Left lobe of liver (tissue), 2 donors: Measurements from ENCODE around the gene ARRDC5. TPM values are rescaled to one million over a fixed set of nuclear protein-coding genes. Genes with fewer than 3 reads are reported as not detected.
"Not testable (repeated sequence)": the region's sequence is repeated elsewhere in the genome, so short reads cannot be mapped to it uniquely, and the experiment has no call there.

Experiments
- ATAC-seq: fragments of 200-7000 bp; cut with Tn5 transposase; one replicate; pipeline ENCODE4 v1.9.1; 2020; ENCODE audit warnings: mild to moderate bottlenecking, moderate library complexity
- DNase-seq: peaks from one replicate; pipeline ENCODE4 v3.0.0-alpha.2; 2020; ENCODE audit warnings: low spot score
- total RNA-seq: library from RNA; stranded (reverse); gene quantifications from one replicate; pipeline ENCODE4 v1.2.1, GENCODE V29; 2021
- donor health status: DM: no; HTN: no; CAD: no; lungs with moderate emphysema.
- donor health status: DM: no; HTN: yes; CAD: no.

Gene ARRDC5
- total RNA-seq, 1 donor from 2014 or later, result not detected

DNA sequence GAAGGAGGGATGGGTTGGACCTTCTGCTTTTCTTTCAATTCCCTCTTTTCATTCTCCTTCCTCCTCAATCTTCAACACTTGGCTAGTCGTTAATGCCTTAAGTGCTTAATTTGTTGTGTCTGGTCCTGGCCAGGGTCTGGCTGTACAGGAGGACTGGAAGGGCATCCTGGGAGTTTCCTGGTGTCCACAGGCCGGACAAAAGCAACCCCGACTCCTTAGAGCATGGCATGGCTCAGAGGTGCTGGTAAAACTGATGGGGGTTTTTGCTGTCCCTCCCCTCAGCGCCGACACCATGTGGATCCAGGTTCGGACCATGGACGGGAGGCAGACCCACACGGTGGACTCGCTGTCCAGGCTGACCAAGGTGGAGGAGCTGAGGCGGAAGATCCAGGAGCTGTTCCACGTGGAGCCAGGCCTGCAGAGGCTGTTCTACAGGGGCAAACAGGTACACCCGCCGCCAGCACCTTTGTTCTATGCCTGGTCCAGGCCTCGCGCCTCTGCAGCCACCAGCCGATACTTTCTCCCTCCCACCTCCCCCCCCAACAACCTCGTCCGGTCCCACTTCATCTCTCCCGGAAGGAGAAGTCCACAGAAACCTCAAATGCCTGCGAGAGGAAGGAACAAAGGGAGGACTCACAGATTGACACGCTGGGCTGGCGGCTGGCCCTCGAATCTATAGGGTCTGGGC, 8.0 kb upstream of the ARRDC5 start:
- DNase-seq (no peak), ATAC-seq (no peak)

DNA sequence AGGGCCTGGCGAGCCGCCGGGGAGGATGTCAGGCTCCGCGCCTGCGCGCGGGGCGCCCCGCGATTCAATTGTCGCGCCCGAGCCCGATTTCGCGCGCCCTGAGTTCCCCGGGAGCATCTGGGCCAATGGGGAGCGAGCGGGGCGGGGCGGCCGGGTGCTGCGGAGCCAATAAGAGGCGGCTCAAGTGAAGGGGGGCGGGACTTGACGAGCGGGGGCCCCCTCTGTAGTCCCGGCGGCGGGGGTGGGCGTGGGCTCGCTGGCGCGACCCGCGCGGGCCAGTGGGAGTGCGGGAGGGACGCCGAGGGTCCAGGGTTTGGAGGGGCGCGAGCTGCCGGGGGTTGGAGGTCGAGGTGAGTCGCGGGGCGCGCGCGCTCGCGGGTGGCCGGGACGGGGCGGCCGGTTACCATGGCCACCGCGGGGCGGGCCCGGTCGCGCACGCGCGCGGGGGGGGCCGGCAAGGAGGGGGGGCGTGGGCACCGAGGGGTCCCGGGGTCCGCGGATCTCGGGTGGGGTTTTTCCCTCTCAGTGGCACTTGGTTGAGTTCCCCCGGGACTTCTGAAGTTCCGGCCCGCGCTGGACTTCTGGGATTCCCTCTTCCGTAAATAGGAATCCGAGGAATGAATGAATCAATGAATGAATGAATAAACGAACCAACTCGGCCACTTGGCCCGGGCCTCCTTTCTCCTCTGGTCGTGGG, 7.3 kb upstream of the ARRDC5 start:
- ATAC-seq (peak; percentile 97), DNase-seq (peak; percentile 88)

DNA sequence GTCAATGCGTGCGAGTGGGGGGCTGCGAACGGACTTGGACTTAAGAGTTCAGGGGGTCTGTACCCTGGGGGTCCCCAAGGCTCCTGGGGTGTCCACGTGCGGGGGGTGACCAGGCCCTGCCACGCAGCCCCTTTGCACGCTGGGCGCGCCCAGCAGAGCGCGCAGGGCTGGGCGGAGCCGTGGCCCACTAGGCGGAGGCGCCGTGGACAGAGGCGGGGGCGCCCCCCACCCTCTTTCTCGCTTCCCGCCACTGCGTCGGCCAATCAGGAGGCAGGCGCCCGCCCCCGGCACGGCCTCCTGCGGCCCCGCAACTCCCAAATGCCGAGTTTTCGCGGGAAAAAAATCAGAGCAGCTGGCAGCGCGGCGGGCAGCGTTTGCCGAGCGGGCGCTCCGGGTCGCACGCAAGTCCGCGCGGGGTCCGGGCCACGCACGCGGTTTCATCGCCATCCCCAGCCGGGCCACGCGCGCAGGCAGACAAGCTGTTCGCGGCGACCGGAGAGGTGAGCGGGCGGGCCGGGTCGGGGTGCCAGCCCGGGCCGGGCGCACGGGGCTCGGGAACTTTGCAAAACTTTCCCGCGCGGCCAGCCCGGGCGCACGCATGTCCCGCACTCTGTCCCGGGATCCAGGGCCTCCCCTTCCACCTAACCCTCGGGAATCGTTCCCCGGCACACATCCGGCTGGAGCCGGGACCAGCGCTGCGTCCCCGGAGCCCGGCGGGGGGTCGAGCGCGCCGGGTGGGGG, 6.6 kb upstream of the ARRDC5 start, which contains the start of gene UHRF1:
Gene UHRF1 (plus strand): TSS at position 346 of the 741 bp plus-strand sequence. CDS start 1,385 bp downstream, outside the sequence.
- no peak for ATAC-seq
- no peak for DNase-seq

DNA sequence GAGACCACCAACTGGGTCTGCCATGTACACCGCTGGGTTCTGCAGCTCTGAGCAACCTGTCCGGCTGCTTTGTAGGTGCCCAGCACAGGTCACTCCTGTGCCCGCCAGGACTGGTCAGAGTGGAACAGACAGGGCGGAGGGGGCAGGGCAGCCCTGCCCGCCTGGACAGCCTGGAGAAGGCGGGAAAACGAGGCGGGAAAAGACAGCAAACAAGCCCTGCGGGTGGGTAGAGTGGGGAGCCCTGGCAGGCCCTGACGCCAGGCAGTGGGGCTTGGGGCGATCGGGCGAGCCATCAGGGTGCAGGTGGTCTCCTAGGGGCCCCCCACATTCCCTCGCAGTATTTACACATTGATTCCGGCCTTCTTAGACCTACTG, 6.1 kb upstream of the ARRDC5 start:
- ATAC-seq, result no peak
- no peak for DNase-seq

DNA sequence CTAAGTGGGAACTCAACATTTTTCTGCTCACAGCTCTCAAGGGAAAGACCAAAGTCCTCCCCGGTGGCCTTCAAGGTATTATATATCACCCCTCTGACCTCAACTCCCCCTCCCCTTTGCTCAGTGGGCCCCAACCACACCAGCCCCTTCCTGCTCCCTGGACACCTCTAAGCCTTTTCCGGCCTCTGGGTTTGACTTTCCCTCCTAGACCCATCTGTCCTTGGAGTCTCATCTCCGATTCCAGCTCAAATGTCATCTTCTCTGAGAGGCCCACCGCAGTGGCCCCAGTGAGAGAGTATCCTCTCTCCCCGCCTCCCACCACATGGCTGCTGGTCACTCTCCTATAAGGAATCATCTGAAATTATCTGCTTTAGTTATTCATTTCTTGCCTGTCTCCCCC, 5.7 kb upstream of the ARRDC5 start:
- no peak for ATAC-seq
- no peak for DNase-seq

DNA sequence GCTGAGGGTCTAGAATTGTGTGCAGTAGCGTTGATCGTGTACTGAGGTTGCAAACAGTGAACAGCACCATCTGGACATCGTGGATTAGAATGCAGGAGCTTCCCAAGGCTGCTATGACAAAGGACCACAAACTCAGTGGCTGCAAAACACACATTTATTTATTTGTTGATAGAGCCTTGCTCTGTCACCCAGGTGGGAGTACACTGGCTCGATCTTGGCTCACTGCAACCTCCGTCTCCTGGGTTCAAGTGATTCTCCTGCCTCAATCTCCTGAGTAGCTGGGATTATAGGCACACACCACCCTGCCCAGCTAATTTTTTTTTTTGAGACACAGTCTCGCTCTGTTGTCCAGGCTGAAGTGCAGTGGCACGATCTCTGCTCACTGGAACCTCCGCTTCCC, 4.3 kb upstream of the ARRDC5 start:
- DNase-seq (no peak), ATAC-seq (no peak)

DNA sequence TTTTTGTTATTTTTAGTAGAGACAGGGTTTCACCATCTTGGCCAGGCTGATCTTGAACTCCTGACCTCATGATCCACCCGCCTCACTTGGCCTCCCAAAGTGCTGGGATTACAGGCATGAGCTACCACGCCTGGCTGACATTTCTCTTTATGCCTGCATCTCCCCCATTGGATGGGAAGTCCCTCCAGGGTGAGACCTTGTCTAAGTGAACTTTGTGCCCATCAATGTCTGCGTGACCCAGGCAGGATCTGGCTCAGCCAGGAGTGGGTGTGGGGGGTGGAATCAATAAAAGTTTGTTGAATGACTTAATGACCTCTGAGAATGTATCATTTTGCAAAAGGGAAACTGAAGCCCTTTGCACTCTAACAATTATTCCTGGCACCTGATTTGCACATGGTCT, 1.8 kb upstream of the ARRDC5 start:
- DNase-seq (no peak), ATAC-seq (peak; percentile 69)

DNA sequence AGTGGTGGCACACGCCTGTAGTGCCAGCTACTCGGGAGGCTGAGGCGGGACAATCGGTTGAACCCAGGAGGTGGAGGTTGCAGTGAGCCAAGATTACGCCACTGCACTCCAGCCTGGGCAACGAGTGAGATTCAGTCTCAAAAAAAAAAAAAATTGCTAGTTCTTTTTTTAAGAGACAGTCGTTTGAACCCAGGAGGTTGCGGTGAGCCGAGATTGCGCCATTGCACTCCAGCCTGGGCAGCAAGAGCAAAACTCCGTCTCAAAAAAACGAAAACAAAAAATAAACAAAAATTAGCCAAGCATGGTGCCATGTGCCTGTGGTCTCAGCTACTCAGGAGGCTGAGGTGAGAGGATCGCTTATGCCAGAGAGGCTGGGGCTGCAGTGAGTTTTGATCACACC, 1.8 kb downstream of the ARRDC5 start:
- not testable (repeated sequence) for DNase-seq, ATAC-seq

DNA sequence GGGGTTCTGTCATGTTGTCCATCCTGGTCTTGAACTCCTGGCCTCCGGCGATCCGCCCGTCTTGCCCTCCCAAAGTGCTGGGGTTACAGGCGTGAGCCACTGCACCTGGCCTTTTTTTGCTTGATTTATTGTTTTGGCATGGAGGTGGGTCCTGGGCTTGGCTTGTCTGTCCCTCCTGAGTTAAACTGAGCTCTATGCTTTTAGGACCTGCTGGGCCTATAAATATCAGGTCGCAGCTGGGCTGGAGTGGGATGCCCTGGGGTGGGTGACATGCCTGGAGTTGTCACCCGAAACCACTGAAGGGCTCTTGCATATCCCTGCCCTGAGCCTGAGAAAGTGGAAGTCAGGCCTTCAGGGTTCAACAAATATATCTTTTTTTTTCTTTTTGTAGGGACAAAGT, 5.5 kb downstream of the ARRDC5 start:
- no peak for ATAC-seq
- no peak for DNase-seq

DNA sequence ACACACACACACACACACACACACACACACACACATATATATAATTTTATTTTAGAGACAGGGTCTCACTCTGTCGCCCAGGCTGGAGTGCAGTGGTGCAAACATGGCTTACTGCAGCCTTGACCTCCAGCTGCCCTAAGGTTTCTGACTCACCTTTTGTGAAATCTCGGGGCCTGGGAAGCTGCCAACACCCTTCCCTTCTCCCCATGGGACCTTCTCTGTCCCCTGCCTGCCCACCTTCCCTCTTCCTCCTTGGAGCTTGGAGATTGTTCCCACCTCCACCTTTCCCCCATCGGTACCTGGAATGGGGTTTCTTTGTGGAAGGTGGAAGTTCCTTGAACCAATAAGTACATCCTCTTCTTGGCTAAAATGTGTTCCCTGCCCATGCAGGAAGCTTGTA, 6.3 kb downstream of the ARRDC5 start:
- DNase-seq (no peak), ATAC-seq (no peak)

DNA sequence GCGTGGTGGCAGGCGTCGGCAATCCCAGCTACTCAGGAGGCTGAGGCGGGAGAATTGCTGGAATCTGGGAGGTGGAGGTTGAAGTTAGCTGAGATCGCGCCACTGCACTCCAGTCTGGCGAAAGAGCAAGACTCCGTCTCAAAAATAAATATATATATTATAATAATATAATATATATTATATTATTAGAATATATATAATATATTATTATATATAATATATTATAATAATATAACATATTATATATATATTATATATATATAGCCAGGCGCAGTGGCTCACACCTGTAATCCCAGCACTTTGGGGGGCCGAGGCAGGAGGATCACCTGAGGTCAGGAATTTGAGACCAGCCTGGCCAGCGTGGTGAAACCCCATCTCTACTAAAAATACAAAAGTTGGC, 9.7 kb downstream of the ARRDC5 start:
- not testable (repeated sequence) for DNase-seq

DNA sequence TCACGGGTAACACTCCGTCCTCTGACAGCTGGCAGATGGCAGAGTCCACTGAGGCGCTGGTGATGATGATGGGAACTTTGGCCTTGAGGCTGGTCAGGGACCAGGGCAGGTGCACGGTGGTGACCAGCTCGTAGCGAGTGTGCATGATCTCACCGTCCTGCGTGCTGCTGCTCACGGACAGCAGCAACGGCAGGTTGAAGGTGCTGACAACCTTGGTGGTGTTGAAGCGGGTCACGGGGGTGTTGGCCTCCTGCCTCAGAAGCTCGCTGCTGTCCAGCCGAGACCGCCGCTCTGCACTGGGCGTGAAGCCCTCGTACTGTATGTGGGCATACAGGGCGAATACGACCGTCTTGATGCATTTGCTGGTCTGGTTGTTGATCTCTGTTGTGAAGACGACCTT, 11.6 kb downstream of the ARRDC5 start:
- no peak for DNase-seq
- ATAC-seq, result no peak

More for the DNA sequence above, 9.7 kb downstream of the ARRDC5 start:
- not testable (repeated sequence) for ATAC-seq

DNA sequence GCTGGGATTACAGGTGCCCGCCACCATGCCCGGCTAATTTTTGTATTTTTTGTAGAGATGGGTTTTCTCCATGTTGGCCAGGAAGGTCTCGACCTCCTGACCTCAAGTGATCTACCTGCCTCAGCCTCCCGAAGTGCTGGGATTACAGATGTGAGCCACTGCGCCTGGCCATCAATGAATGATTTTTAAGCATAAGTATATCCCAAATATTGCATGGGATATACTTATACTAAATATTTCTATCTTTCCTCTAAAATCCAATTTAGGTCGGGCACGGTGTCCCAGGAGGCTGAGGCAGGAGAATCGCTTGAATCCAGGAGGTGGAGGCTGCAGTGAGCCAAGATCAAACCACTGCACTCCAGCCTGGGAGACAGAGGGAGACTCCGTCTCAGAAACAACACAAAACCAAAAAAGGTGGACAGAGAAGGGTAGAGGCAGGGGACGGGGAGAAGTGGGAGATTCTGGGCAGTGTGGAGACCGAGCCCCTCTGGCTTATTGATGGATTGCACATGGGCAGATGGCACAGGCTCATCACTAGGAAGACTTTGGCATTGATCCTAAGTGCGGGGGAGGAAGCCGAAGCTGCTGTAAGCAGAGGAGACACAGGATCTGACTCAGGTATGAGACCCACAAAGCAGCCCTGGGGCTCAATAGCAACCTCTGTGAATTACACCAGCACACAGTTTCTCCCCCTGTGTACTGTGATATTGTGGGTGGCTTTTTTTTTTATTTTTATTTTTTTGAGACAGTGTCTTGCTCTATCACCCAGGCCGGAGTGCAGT, 13.5 kb downstream of the ARRDC5 start:
- ATAC-seq (no peak), DNase-seq (no peak)

DNA sequence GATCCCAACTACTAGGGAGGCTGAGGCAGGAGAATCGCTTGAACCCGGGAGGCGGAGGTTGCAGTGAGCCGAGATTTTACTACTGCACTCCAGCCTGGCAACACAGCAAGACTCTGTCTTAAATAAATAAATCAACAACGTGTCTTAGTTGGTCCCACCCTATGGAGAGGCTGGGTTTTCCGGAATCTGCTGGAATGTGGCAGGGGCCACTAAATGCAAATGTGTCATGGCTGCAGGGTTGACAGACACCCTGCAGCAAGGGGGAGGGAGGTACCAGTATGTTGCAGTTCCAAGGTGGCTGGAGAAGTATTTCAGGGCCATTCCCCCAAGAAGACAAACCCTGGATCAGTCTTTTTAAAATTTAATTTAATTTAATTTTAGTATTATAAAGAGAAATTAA, 14.9 kb downstream of the ARRDC5 start:
- not testable (repeated sequence) for ATAC-seq, DNase-seq

DNA sequence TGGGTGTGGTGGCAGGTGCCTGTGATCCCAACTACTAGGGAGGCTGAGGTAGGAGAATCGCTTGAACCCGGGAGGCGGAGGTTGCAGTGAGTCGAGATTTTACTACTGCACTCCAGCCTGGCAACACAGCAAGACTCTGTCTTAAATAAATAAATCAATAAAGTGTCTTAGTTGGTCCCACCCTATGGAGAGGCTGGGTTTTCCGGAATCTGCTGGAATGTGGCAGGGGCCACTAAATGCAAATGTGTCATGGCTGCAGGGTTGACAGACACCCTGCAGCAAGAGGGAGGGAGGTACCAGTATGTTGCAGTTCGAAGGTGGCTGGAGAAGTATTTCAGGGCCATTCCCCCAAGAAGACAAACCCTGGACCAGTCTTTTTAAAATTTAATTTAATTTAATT, 17.7 kb downstream of the ARRDC5 start:
- ATAC-seq, DNase-seq: not testable (repeated sequence)

DNA sequence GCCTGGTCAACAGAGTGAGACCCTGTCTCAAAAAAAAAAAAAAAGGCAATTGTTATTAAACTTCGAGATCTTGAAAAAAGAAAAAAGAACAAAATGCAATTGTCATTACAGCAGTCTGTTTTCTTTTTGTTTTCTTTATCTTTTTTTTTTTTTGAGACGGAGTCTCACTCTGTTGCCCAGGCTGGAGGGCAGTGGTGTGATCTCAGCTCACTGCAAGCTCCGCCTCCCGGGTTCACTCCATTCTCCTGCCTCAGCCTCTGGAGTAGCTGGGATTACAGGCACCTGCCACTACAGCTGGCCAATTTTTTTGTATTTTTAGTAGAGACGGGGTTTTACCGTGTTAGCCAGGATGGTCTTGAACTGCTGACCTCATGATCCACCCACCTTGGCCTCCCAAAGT, 19.8 kb downstream of the ARRDC5 start:
- not testable (repeated sequence) for ATAC-seq, DNase-seq

DNA sequence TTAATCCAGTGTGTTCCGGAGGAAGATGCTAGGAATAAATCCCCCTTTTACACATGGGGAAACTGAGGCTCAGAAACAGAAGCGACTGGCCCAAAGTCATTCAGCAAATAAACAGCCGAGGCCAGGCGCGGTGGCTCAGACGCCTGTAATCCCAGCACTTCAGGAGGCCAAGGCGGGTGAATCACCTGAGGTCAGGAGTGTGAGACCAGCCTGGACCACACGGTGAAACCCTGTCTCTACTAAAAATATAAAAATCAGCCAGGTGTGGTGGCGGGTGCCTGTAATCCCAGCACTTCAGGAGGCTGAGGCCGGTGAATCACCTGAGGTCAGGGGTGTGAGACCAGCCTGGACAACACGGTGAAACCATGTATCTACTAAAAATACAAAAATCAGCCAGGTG, 23.7 kb downstream of the ARRDC5 start:
- no peak for DNase-seq
- no peak for ATAC-seq

DNA sequence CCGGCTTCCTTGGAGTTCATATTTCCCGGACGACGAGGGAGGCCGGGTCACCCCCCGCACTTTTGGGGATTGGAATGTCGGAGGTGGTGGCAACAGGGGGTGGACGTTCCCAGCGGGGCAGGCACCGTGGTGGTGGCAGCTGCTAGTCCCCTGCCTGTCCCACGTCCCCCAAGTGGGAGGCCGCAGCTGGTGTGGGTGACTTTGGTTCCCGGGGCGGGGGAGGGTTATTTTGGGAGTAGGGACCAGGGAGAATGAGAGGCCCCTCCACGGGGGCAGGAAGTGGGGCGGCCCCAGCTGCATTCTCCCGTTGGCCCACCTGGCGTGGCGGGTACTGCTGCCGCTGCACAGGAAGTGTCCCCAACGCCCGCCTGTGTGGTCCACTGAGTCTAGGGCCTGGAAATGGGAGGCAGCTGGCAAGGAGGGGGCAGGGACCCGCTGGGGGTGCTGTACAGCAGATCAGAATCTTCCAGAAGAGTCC, 24.2 kb downstream of the ARRDC5 start:
- no peak for DNase-seq
- no peak for ATAC-seq

DNA sequence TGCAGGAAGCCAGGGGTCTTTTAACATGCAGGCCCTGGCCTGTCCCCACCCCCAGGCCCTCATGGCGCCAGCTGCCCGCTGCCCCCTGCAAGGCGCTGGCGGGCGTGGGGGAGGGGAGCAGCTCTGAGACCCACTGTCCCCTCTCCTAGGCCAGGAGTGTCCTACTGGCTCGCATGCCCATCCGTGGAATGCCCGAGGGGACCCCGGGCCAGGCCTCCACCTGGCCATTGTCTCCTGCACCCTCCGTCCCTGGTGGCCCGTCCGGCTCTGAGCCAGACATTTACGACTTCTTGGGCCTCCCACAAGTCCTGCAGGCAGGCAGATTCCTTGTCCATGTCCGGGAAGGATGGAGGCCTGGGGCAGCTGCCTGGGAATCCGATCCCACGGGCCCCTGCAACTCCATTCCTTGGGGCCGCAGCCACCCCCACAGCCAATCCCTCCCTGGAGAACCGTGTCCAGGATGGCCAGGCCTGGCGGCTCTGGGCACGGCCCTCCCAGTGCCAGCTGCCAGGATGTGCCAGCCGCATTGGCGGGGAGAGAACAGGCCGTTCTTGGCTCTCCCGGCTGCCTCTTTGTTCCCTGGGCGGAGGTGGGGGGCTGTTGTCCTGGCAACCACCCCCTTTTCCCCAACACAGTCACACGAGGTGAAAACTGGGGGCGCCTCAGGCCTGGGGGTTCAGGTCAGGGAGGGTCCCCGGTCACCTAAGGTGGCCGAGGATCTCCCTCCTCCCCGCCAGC, 24.8 kb downstream of the ARRDC5 start:
- ATAC-seq (no peak), DNase-seq (no peak)

DNA sequence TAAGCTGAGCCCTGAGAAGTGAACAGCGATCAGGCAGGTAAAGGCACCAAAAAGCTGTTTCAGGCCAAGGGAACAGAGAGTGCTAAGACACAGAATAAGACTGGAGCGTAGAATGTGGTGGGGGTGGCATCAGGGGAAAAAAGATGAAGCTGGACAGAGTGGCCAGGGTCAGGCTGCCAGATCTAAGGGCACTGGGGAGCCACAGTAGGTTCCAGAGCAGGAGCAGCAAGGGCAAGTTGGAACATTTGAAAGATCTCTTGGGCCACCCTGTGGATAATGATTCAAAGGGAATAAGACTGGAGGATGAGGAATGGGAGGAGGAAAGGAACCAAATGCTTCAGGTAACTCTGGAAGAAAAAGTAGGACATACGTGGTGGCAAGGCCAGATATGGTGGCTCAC, 28.8 kb downstream of the ARRDC5 start:
- no peak for ATAC-seq
- DNase-seq, result no peak
